SHP77 treated with DMSO at 0.1 percent for 48 hours (cell line): Measurements from ENCODE around the gene PAK2.
"Not testable (repeated sequence)": the region's sequence is repeated elsewhere in the genome, so short reads cannot be mapped to it uniquely, and the experiment has no call there.

Experiments used
- DNase-seq: peaks from one replicate; lab custom pipeline; 2025; lab: John Stamatoyannopoulos, UW

Gene PAK2

DNA sequence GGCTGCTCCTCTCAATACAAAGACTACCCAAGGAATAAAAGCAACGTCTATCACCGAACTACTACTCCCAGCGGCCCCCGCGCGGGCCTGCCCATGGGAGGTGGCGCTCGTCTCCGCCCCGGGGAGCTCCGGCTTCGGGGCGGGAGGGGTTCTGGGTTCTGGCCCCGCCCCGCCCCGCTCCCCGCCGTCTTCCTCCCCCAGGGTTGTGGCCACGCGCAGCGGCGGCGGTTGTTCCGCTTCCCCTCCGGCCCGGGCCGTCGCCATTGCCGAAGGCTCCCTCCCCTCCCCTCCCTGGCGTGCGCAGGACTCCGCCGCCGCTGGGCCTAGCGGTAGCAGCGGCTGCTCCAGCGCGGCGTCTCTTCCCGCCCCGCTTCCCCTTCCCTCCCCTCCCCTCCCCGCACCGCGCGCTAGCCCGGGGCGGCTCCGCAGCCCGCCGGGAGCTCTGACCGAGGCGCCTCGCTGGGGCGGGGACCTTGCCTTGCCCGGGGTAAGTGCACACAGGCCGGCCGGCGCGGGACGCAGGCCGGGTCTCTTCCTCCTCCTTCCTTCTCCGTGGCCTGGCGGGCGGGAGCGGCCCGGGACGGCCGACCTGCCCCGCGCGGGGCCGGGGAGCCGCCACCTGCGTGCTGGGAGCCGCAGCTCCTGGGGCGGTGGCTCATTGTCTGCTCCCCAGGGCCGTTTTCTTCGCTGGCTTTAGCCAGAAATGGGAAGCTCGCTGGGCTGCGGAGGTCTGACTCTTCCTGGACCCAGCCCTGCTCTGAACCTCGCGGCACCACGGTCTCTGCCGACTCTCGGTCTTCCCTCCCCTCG lies at the start of gene PAK2:
TSS of gene PAK2 (plus strand) at position 187 of the 810 bp plus-strand sequence. CDS start 42,790 bp downstream, outside the sequence.
- DNase-seq: peak; percentile 38

DNA sequence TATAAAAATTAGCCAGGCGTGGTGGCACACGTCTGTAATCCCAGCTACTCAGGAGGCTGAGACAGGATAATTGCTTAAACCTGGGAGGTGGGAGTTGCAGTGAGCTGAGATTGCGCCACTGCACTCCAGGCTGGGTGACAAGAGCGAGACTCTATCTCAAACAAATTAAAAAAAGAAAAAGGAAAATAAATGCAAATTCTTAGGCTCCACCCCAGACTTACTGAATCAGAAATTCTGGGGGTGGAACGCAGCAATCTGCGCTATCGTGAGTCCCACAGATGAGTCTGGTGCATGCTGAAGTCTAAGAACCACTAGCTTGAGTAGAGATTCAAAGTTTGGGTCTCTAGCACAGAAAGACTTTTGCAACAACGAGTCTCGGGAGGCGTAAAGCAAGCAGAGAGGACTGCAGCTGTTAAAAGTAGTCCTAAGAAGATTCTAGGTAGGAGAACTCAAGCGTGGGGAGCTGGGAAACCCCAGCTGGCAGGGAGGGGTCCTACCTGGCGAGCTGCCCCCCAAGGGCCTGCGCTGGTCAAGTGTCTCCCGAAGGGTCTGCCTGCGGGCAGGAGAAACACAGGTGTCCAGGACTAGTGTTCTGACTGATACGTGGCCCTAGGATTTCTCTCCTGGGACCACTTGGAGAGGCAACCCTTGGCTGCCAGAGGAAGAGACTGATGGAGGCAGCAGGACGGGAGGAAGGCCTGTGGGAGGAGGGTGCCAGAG lies 49.6 kb upstream of the PAK2 start:
- DNase-seq: no peak

DNA sequence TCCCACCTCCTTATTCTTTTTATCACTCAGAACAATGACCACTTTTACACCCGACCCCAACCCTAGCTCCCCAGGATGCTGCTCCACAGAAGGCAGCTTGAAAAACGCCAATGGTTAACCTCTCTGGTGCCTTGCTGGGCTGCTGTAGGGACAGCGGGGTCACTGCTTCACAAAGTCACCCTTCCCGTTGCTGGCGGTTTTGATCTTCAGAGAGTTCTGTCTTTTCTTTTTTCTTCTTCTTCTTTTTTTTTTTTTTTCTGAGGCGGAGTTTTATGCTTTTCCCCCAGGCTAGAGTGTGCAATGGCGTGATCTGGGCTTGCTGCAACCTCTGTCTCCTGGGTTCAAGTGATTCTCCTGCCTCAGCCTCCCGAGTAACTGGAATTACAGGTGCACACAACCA lies 48.3 kb upstream of the PAK2 start:
- no peak for DNase-seq

DNA sequence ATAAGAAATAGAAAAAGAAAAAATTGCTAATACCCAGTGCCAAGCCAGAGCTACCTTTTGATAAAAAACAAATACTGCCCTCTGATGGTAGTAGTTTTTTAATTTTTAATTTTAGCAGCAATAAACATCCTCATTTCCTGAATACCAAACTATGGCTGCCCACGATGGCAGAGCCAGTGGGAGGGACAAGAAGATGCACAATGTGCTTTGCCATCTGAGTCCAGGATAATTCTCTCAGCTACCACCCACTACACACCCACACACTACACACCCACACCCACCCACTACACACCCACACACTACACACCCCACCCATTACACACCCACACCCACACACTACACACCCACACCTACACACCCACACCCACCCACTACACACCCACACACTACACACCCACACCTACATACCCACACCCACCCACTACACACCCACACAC lies 45.4 kb upstream of the PAK2 start:
- no peak for DNase-seq

DNA sequence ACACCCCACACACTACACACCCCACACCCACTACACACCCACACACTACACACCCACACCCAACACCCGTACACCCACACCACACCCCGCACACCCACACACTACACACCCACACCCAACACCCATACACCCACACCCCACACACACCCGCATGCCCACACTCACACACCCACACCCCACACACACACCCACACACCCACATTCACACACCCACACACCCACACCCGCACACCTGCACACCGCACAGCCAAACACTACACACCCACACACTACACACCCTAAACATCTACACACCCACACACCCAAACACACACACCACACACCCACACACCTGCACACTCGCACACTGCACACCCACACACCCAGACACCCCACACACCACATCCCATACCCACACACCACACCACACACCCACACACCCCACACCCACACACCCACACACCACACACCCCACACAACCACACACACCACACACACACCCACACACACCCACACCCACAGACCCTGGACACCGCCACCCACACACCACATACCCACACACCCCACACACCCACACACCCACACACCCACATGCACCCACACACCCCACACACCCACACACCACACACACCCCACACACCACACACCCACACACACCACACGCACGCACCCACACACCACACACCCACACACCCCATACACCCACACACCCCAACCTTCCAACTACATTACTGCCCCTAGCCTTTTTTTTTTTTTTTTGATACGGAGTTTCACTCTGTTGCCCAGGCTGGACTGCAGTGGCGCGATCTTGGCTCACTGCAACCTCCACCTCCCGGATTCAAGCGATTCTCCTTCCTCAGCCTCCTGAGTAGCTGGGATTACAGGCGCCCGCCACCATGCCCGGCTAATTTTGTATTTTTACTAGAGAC lies 44.5 kb upstream of the PAK2 start:
- DNase-seq: no peak

DNA sequence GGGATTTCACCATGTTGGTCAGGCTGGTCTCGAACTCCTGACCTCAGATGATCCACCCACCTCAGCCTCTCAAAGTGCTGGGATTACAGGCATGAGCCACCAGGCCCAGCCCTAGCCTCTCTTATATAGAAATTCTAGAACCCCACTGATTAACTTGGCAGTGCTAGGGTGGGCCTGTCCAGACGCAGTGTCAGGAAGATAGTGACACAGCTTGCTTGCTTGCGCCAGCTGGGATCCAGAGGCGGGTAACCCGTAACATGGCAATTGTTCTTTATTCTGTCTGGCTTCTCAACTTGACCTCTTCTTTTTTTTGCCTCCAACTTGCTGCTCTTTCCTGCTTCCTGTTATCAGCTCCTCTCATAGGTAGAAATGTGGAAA lies 43.8 kb upstream of the PAK2 start:
- no peak for DNase-seq

DNA sequence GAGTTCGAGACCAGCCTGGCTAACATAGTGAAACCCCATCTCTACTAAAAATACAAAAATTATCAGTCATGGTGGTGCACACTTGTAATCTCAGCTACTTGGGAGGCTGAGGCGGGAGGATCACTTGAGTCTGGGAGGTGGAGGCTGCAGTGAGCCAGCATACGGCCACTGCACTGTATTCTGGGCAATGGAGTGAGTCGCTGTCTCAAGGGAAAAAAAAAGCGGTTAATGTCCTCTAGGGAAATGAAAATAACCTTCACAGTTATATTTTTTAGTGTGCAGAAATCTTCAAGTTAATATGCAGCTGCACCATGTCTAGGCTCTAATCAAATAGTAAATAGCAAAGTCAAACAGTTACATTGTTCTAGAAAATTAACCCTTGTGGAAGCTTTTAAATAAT lies 42.4 kb upstream of the PAK2 start:
- DNase-seq: no peak

DNA sequence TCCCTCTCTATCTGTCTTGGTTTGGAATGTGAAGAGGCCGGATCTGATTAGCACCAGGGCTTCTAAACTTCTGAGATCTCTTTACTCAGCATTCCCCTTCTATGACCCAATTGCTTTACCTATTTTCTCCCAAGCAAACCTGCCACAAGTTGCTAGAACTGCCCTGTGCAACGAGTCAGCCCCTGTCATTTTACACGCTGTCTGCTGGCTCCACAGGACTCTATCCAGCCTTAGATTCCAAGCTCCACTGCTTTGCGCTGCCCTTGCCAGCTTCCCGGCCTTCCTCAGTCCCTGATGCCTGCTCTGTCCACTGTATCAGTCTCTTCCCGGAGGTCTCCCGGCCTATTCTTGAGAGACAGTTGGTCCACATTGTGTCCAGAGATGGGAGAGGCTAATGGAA lies 39.9 kb upstream of the PAK2 start:
- DNase-seq: no peak

DNA sequence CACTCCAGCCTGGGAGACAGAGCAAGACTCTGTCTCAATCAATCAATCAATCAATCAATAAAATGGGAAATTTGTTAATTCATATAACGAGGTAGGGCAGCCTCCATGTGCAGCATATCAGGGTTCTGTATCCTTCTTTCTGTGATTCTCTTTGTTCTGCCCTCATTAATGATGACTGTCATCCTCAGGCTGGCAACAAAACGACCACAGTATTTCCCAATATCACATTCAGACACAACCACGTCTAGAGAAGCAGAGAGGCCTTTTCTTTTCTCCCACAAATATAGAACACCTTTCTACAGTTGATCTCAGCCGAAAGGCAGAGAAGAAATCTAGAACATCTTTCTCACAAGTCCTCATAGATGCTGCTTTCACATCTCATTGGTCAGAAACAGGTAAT lies 38.9 kb upstream of the PAK2 start:
- no peak for DNase-seq

DNA sequence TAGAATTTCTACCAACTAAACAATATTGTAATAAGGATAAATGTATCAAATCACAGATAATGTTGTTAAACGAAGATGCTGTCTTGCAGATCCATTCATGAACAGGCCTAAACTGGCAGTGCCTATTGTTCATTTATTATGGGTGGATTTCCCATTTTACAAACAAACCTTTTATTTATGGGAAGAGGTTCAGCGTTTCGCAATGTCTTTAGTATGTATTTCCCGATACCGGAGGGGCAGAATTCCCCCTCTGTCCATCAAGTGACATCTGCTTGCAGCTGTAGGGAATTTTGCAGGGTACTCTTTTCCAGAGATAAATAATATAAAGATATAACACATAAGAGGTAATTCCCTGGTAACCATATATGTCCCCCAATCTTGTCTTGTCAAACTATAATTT lies 33.3 kb upstream of the PAK2 start:
- DNase-seq: no peak

DNA sequence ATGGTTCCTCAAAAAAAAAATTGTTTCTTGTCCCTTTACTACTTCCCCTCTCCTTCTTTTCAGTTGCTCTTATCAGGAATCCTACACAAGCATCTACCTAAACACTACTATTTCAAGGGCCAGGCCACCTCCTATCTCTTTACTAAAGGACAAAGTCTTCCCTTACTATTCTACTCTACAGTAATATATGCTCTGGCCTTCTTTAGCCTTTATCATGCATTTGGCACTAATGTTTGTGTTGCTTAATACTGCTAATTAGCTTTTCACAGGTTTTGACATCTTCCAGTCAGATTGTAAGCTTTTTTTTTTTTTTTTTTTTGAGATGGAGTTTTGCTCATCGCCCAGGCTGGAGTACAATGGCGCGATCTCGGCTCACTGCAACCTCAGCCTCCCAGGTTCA lies 32.9 kb upstream of the PAK2 start:
- DNase-seq: no peak

DNA sequence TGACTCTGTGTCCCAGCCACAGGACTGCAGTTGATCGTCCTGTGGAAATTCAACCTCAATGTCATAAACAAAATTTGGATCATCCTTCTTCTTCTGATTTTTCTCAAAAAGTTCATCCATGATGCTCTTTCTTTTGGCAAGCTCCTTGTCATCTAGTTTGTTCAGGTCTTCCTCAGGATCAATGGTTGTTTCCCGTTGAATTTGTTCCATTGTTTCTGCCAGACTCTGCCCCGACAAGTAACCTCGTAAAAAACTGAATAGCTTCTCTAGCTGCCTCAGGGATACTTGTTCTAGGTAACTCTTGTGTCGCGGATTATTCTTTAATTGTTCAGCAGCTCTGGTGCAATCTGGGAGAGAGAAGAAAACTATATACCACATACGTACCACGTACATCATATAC lies 32.1 kb upstream of the PAK2 start:
- DNase-seq: no peak

DNA sequence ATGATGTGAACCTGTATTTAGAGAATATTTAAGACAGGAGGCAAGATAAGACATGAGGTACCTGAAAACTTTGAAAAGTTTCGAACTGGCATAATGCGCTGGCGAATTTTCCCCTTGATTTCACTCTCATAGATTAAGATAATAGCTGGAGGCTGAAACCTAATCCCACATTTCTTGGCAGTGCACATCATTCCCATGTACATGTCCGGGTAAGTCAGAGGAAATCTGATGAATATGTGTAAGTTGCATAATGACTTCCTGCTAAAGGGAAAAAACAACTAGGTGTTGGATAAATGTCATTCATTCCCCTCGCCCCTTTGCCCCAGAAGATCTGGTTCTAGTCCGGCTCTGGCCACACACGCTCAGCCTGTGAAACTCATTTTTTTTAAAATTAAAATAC lies 31.2 kb upstream of the PAK2 start:
- no peak for DNase-seq

DNA sequence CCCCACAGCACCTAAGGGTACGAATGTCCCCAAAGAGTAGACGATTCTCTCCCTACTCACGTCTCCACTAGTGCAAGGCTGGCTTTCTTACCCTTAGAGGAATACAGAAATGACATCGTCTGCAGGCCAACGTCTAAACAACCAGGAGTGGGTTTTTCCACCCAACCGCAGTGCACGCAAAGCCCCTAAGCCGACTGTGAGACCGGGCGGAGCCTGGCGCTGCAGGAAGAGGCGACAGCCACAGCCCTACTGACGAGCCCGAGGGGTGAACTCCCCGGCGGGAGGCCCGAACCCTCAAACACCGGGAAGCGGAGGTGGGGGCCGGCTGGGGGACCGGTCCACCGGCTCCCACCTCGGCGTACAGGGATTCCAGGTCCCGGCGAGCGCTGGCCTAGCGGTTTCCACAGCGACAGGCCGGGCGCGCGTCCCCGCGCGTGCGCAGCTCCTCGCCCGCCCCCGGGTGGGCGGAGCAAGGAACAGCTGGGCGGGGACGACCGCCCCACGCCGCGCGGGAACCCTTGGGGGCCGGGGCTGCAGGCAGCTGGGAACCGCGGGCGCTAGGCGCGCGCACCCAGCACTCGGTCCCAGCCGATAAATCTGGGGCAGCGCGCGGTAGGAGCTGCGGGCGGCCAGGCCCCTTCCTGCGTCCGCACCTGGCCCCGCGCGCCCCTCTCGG lies 27.7 kb upstream of the PAK2 start, which contains the start of the genes CEP19 and PIGX:
TSS of gene CEP19 (minus strand) at position 413 of the 676 bp plus-strand sequence. CDS start 3,593 bp downstream, outside the sequence.
TSS of gene PIGX (plus strand) at position 540 of the 676 bp plus-strand sequence.
- DNase-seq: peak; percentile 33

DNA sequence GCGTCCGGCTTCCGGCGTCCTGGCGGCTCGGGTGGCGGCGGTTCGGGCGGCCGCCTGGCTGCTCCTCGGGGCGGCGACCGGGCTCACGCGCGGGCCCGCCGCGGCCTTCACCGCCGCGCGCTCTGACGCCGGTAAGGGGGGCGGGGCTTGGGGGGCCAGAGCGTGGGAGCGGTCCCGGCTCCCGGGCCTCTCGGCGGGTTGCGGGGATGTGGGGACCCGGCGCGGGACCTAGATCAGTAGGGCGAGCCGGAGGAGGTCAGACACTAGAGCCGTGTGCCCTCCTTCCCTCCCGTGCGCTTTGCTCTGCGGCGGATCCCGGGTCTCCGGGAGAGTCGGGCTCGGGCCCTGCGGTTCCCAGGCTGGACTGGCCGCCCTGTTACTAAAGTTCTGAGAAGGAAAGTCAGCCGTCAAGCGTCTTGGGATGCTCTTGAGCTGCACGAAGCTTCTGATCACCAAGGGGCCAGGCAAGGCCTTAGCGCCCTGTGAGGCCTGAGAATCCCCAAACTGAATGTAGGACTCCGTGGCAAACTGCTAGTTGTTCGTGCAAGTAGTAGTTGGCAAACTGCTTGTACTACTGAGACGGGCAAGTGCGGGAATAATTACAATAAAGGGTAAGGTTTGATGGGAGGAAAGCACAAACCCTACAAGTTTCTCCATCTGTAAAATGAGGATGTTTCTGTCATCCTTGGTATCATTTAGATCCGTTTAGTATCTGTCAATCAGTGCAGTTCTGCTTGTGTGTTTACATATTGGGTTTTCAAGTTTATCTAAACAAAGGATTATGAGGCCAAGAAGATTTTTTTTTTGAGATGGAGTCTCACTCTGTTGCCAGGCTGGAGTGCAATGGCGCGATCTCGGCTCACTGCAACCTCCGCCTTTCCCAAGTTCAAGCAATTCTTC lies 26.9 kb upstream of the PAK2 start:
- no peak for DNase-seq

DNA sequence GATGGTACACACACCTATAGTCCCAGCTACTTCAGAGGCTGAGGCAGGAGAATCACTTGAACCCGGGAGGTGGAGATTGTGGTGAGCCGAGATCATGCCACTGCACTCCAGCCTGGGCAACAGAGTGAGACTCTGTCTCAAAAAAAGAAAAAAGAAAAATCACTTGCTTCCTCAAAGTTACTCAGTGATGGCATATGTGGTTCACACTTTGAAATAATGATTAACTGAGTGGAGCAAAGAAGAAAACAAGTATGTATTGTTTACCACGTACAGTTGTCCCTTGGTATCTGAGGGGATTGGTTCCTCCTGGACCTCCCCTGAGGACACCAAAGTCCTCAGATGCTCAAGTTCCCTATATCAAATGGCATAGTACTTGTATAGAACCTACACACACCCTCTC lies 22.5 kb upstream of the PAK2 start:
- not testable (repeated sequence) for DNase-seq

DNA sequence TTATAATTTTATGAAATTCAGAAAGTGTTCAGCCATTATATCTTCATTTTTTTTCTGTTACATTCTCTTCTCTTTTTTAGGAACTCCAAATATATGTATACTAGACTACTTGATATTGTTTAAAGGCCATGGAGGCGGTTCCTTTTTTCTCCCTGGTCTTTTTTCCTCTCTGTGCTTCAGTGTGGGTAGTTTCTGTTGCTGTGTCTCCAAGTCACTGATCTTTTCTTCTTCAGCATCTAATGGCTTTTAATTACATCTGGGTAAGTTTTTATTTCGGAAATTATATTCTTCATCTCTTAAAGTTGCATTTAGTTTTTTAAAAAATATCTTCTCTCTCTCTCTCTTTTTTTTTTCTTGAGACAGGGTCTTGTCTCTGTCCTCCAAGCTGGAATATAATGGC lies 18.6 kb upstream of the PAK2 start:
- DNase-seq: no peak

DNA sequence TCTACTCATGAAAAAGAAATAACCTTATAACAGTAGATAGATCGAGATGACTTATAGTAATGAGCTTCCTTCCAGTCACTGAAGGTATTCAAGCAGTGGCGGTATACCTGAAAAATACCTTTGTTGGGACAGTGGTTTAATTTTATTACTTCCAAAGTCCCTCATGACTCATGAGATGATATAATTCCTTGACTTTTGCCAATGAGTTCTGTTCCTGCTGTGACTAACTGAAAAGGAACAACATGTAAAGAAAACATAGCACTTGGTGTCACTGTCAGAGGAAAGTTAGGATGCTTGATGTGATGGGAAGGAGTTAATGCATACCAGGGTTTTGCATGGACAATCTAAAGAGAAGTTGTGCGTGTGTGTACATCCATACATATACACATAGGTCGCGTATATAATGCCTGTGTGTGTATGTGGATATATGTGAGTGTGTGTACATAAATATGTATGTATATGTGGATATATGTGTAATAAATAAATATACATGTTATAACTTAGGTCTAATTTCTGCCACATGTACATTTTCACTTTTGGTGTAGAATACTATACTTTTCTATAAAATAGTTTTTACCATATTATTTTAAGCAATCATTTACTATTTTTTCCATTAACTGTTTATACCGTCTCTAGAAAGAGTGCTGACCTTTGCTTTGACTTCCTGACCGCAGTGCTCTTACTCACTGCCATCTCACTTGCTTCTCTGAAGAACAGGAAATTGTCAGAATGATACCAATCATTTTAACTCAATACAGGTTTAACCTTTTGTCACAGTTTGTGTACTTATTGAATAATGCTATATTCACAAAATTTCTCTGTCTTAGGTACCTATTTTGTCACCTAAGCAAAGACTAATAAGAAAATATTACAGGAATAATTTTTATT lies 12.6 kb upstream of the PAK2 start:
- DNase-seq: no peak

DNA sequence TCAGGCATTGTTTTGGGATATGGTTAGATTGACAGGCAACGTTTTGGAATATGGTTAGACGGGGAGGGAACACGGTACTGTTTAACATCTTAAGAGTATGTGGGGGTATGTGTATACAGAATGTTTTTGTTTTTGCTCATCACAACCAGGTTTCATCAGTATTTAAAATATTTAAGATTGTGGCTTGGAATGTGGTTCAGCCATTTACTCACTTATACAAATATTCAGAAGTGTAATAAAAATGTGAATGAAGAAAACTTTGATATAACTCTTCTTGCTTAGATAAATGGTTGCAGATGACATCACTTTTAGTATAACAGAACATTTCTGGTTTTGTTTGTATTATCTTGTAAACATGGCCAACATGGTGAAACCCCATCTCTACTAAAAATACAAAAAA lies 3.9 kb upstream of the PAK2 start:
- no peak for DNase-seq
